Thoracic aorta (tissue), 2 donors: Measurements from ENCODE around the gene MACF1. TPM values are rescaled to one million over a fixed set of nuclear protein-coding genes. Genes with fewer than 3 reads are reported as not detected.

ENCODE experiments used
- ATAC-seq: fragments of 150-250 bp; one replicate; pipeline ENCODE4 v1.8.0; 2017; ENCODE audit warnings: low read depth; ENCODE audit not compliant: insufficient number of reproducible peaks, low FRiP score
- DNase-seq: peaks from one replicate; pipeline ENCODE4 v3.0.0-alpha.2; 2020; ENCODE audit warnings: low spot score
- H3K27ac ChIP-seq, 2 donors: fragments of 200-600 bp; sonication (generic); 1 replicate in 1 of 2; 2 replicates in 1 of 2; pipeline ENCODE4 v1.5.1; 2016; ENCODE audit warnings: mild to moderate bottlenecking in 2 of 2, moderate library complexity in 2 of 2
- H3K27me3 ChIP-seq: fragments of 200-600 bp; sonication (generic); replicated peaks from 2 replicates; pipeline ENCODE4 v1.6.0; 2016; ENCODE audit warnings: mild to moderate bottlenecking; ENCODE audit not compliant: insufficient read depth
- H3K36me3 ChIP-seq: fragments of 200-600 bp; sonication (generic); one replicate; pipeline ENCODE4 v1.5.1; 2016
- H3K4me1 ChIP-seq, 2 donors: fragments of 200-600 bp; sonication (generic); 1 replicate in 1 of 2; 2 replicates in 1 of 2; pipeline versions ENCODE4 v1.5.1 to v1.6.0; 2016; ENCODE audit warnings: low read depth in 2 of 2, mild to moderate bottlenecking in 1 of 2; ENCODE audit not compliant: control insufficient read depth in 1 of 2
- H3K4me3 ChIP-seq: fragments of 200-600 bp; sonication (generic); 2 replicates; pipeline ENCODE4 v1.5.1; 2016; ENCODE audit warnings: mild to moderate bottlenecking
- H3K9me3 ChIP-seq: fragments of 200-600 bp; sonication (generic); 2 replicates; pipeline ENCODE4 v1.5.1; 2016
- CTCF ChIP-seq: fragments of 200-600 bp; sonication (generic); IDR thresholded peaks from one replicate; pipeline ENCODE4 v1.5.1; 2019; ENCODE audit warnings: antibody characterized with exemption
- total RNA-seq, 2 donors: library from RNA; depleted of rRNA; stranded (reverse); fragments of >200 nt; gene quantifications; one replicate each; pipeline versions ENCODE4 v1.1.0 to v1.2.3, GENCODE V29; 2016

The MACF1 gene
- total RNA-seq, 2 donors from 2014 or later = 604 to 650 TPM

GRCh38 chr1:39332291-39332690 is 127.8 kb downstream of the MACF1 start:
- H3K27me3 ChIP-seq = no peaks in the 10 kb centered on the region
- H3K4me1 ChIP-seq = peaks cover 4 to 25% of the 10 kb centered on the region in 2 donors
- H3K27ac ChIP-seq = no peak overlapping the region
- no peak overlapping the region for H3K4me3 ChIP-seq
- no peak for TF ChIP-seq CTCF
- no peak for ATAC-seq
- peaks cover 25% of the 10 kb centered on the region for H3K36me3 ChIP-seq
- DNase-seq = no peak
- H3K9me3 ChIP-seq = no peaks in the 10 kb centered on the region

GRCh38 chr1:39332828-39333227 is 128.3 kb downstream of the MACF1 start:
- Histone ChIP-seq H3K4me3 (no peak overlapping the region), H3K9me3 (no peaks in the 10 kb centered on the region), H3K4me1 (peaks cover 4 to 20% of the 10 kb centered on the region in 2 donors), H3K27ac (no peak overlapping the region), H3K27me3 (no peaks in the 10 kb centered on the region), H3K36me3 (peaks cover 23% of the 10 kb centered on the region)
- DNase-seq (no peak), ATAC-seq (no peak)
- no peak for TF ChIP-seq CTCF

GRCh38 chr1:39333296-39333695 is 128.8 kb downstream of the MACF1 start:
- Histone ChIP-seq H3K27ac (no peak overlapping the region), H3K4me1 (peaks cover 4 to 17% of the 10 kb centered on the region in 2 donors), H3K27me3 (no peaks in the 10 kb centered on the region), H3K36me3 (peaks cover 27% of the 10 kb centered on the region), H3K9me3 (no peaks in the 10 kb centered on the region), H3K4me3 (no peak overlapping the region)
- ATAC-seq (no peak), DNase-seq (no peak)
- TF ChIP-seq CTCF = no peak

GRCh38 chr1:39335216-39335615 is 130.7 kb downstream of the MACF1 start:
- Histone ChIP-seq H3K27ac (no peak overlapping the region), H3K36me3 (peaks cover 40% of the 10 kb centered on the region), H3K9me3 (no peaks in the 10 kb centered on the region), H3K4me3 (no peak overlapping the region), H3K27me3 (no peaks in the 10 kb centered on the region), H3K4me1 (peaks cover 4 to 14% of the 10 kb centered on the region in 2 donors)
- no peak for TF ChIP-seq CTCF
- ATAC-seq (no peak), DNase-seq (no peak)

- no peak for DNase-seq
- Histone ChIP-seq H3K27ac (no peak overlapping the region), H3K9me3 (no peaks in the 10 kb centered on the region), H3K27me3 (no peaks in the 10 kb centered on the region), H3K4me1 (peaks cover 0 to 4% of the 10 kb centered on the region in 2 donors), H3K36me3 (peaks cover 48% of the 10 kb centered on the region), H3K4me3 (no peak overlapping the region)
- TF ChIP-seq CTCF = no peak
- ATAC-seq = no peak
These were observed 132.6 kb downstream of the MACF1 start for GRCh38 chr1:39337067-39337466.
